GM19025 (cell line): ENCODE results near the gene SLC25A47.

Source experiments
- ATAC-seq: cut with Tn5 transposase; IDR thresholded peaks from one replicate; pipeline ENCODE4 v1.9.1; 2021; ENCODE audit warnings: mild to moderate bottlenecking, low read depth, moderate library complexity; ENCODE audit not compliant: unreplicated experiment

SLC25A47 gene

GRCh38 chr14:100321473-100322137 lies 1.5 kb upstream of the SLC25A47 start:
- ATAC-seq: no peak

- ATAC-seq: no peak
Measured at GRCh38 chr14:100322138-100322957, 791 bp upstream of the SLC25A47 start.

- no peak for ATAC-seq
Measured at GRCh38 chr14:100323942-100324307, 786 bp downstream of the SLC25A47 start.

GRCh38 chr14:100325231-100325632 lies 2.1 kb downstream of the SLC25A47 start:
- no peak for ATAC-seq

- ATAC-seq: no peak
Measured at GRCh38 chr14:100325958-100326357, 2.8 kb downstream of the SLC25A47 start.

- no peak for ATAC-seq
Measured at GRCh38 chr14:100327128-100327527, 4.0 kb downstream of the SLC25A47 start.

- no peak for ATAC-seq
Measured at GRCh38 chr14:100328495-100329163, 5.5 kb downstream of the SLC25A47 start.

- ATAC-seq: no peak
Measured at GRCh38 chr14:100329233-100330006, 6.3 kb downstream of the SLC25A47 start.

- ATAC-seq: no peak
Measured at GRCh38 chr14:100330007-100330344, 6.8 kb downstream of the SLC25A47 start.

GRCh38 chr14:100330388-100330931 lies 7.3 kb downstream of the SLC25A47 start:
- ATAC-seq: no peak

- no peak for ATAC-seq
Measured at GRCh38 chr14:100332071-100332639, 9.0 kb downstream of the SLC25A47 start.

GRCh38 chr14:100332797-100333196 lies 9.7 kb downstream of the SLC25A47 start:
- ATAC-seq: no peak

- ATAC-seq: no peak
Measured at GRCh38 chr14:100333311-100333710, 10.2 kb downstream of the SLC25A47 start.

- ATAC-seq: no peak
Measured at GRCh38 chr14:100333827-100334226, 10.7 kb downstream of the SLC25A47 start.

- ATAC-seq: no peak
Measured at GRCh38 chr14:100334904-100335303, 11.8 kb downstream of the SLC25A47 start.

GRCh38 chr14:100336618-100337530 lies 13.7 kb downstream of the SLC25A47 start:
- ATAC-seq: no peak

GRCh38 chr14:100339766-100340422 lies 16.8 kb downstream of the SLC25A47 start:
- ATAC-seq: no peak

- ATAC-seq: no peak
Measured at GRCh38 chr14:100340423-100340813, 17.3 kb downstream of the SLC25A47 start.
